DMS153 (cell line): ENCODE results near the gene MCF2.
"Not testable (repeated sequence)": the region's sequence is repeated elsewhere in the genome, so short reads cannot be mapped to it uniquely, and the experiment has no call there.

Experiments used
- DNase-seq: peaks from one replicate; lab custom pipeline; 2025; lab: John Stamatoyannopoulos, UW

The MCF2 gene

GRCh38 chrX:139708067-139708466 lies at the start of gene MCF2:
Gene MCF2, minus strand, starts transcription at chrX:139708167. Its CDS starts 56,423 bp downstream, at chrX:139651744.
- DNase-seq: no peak

- no peak for DNase-seq
Observed at GRCh38 chrX:139751053-139751452, 43.1 kb upstream of the MCF2 start.

GRCh38 chrX:139750390-139750789 lies 42.4 kb upstream of the MCF2 start:
- no peak for DNase-seq

GRCh38 chrX:139739138-139739537 lies 31.2 kb upstream of the MCF2 start:
- no peak for DNase-seq

GRCh38 chrX:139738581-139738980 lies 30.6 kb upstream of the MCF2 start:
- DNase-seq: peak; percentile 93

- DNase-seq: no peak
Observed at GRCh38 chrX:139736151-139736550, 28.2 kb upstream of the MCF2 start.

GRCh38 chrX:139734996-139735395 lies 27.0 kb upstream of the MCF2 start:
- DNase-seq: no peak

GRCh38 chrX:139725720-139726119 lies 17.8 kb upstream of the MCF2 start:
- DNase-seq: no peak

GRCh38 chrX:139724626-139725025 lies 16.7 kb upstream of the MCF2 start:
- no peak for DNase-seq

- DNase-seq: no peak
Observed at GRCh38 chrX:139720979-139721378, 13.0 kb upstream of the MCF2 start.

- no peak for DNase-seq
Observed at GRCh38 chrX:139720136-139720535, 12.2 kb upstream of the MCF2 start.

- no peak for DNase-seq
Observed at GRCh38 chrX:139702658-139703057, 5.3 kb downstream of the MCF2 start.

GRCh38 chrX:139692908-139693307 lies 15.1 kb downstream of the MCF2 start:
- DNase-seq: no peak

GRCh38 chrX:139692506-139692849 lies 15.5 kb downstream of the MCF2 start:
- no peak for DNase-seq

GRCh38 chrX:139691843-139692505 lies 16.0 kb downstream of the MCF2 start:
- no peak for DNase-seq

- no peak for DNase-seq
Observed at GRCh38 chrX:139691493-139691842, 16.5 kb downstream of the MCF2 start.

- not testable (repeated sequence) for DNase-seq
Observed at GRCh38 chrX:139685175-139685574, 22.8 kb downstream of the MCF2 start.

GRCh38 chrX:139680356-139680755 lies 27.6 kb downstream of the MCF2 start:
- DNase-seq: peak; percentile 59

- no peak for DNase-seq
Observed at GRCh38 chrX:139647597-139647996, 60.4 kb downstream of the MCF2 start.

- DNase-seq: no peak
Observed at GRCh38 chrX:139642241-139642927, 65.6 kb downstream of the MCF2 start.

GRCh38 chrX:139640259-139640658 lies 67.7 kb downstream of the MCF2 start:
- no peak for DNase-seq

GRCh38 chrX:139639253-139639652 lies 68.7 kb downstream of the MCF2 start:
- DNase-seq: no peak

GRCh38 chrX:139600105-139600504 lies 107.9 kb downstream of the MCF2 start:
- no peak for DNase-seq

- DNase-seq: no peak
Observed at GRCh38 chrX:139596068-139596467, 111.9 kb downstream of the MCF2 start.
